GM18499 (cell line): ENCODE data around the gene RSKR.
"Not testable (repeated sequence)": the region's sequence is repeated elsewhere in the genome, so short reads cannot be mapped to it uniquely, and the experiment has no call there.

ENCODE experiments used
- ATAC-seq: cut with Tn5 transposase; IDR thresholded peaks from one replicate; pipeline ENCODE4 v1.9.1; 2021; ENCODE audit warnings: moderate number of reproducible peaks; ENCODE audit not compliant: insufficient read depth, unreplicated experiment

RSKR gene

DNA sequence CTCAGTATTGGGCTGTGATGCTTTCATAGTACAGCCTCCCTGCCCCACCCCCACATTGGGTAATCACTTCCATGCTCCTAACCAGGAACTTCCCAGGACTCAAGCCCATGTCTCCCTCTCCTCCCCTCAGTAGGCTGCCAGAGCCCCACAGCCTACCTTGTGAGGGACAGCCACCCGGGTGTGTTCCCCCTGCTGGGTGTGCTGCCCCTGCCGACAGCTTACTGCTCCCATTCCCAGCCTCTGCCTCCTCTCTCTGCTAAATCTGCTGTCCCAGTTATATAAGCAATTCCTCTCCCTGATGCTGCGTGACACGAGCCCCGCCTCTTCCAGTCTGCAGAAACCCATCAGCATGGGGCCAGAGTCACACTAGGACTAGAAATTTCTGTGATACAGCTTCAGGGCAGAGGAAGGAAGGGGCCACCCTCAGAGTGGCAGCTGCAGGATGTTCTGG is at the start of gene RSKR:
RSKR (minus strand) TSS at position 255 of the 451 bp plus-strand sequence; CDS start at position 231, 24 bp downstream.
- ATAC-seq = no peak

- no peak for ATAC-seq
Observed at GRCh38 chr17:28663723-28664122, 49.7 kb upstream of the RSKR start.

GRCh38 chr17:28662527-28662829 is 48.5 kb upstream of the RSKR start:
- no peak for ATAC-seq

GRCh38 chr17:28661635-28662526 is 47.9 kb upstream of the RSKR start, which contains the start of the genes SDF2 and SUPT6H:
Gene SDF2 (minus strand): TSS chr17:28661906. CDS start chr17:28661876, 30 bp downstream.
Gene SUPT6H (plus strand): TSS chr17:28662205. CDS start chr17:28673402, 11,197 bp downstream.
- ATAC-seq = peak; percentile 54

- not testable (repeated sequence) for ATAC-seq
Observed at GRCh38 chr17:28659497-28659881, 45.5 kb upstream of the RSKR start.

DNA sequence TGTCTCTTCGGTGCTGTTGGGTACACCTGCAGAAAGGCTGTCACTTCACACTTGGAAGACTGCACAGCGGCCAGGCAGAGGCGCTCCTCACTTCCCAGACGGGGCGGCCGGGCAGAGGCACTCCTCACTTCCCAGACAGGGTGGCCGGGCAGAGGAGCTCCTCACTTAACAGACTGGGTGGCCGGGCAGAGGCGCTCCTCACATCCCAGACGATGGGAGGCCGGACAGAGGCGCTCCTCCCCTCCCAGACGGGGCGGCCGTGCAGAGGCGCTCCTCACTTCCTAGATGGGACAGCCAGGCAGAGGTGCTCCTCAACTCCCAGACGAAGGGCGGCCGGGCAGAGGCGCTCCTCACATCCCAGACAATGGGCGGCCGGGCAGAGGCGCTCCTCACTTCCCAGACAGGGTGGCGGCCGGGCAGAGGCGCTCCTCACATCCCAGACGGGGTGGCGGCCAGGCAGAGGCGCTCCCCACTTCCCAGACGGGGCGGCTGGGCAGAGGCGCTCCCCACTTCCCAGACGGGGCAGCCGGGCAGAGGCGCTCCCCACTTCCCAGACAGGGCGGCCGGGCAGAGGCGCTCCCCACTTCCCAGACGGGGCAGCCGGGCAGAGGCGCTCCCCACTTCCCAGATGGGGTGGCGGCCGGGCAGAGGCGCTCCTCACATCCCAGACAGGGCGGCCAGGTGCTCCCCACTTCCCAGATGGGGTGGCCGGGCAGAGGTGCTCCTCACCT is 44.9 kb upstream of the RSKR start:
- ATAC-seq = not testable (repeated sequence)

GRCh38 chr17:28658342-28658741 is 44.4 kb upstream of the RSKR start:
- not testable (repeated sequence) for ATAC-seq

DNA sequence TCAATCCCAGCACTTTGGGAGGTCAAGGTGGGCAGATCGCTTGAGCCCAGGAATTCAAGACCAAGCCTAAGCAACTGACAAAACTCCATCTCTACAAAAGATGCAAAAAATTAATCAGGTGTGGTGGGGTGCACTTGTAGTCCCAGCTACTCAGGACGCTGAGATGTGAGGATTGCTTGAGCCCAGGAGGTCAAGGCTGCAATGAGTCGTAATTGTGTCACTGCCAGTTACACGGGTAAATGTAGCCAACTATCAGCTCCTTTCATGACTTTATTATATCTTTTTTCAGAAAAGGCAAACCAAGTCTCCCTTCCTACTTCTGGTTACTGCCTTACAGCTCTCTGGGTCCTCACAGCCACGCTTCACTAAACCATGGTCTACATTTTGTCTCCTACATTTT is 43.8 kb upstream of the RSKR start:
- no peak for ATAC-seq

DNA sequence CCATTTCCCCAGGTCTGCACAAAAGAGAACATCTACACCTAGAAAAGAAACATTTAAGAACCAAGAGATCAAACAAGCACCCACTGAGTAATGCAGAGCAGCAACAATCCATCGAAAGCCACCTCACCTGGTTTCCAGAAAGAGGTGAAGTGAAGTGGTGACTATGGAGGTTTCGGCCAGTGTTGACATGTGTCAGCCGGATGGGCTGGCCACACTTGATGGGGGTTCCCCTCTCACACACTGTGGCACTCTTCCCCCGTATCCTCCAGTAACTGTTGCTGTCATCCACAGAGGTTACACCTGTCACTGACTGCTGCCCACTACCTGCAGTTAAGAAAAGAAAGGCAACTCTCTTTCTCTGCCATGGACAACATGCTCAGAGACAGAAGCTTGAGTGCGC is 41.2 kb upstream of the RSKR start:
- no peak for ATAC-seq

DNA sequence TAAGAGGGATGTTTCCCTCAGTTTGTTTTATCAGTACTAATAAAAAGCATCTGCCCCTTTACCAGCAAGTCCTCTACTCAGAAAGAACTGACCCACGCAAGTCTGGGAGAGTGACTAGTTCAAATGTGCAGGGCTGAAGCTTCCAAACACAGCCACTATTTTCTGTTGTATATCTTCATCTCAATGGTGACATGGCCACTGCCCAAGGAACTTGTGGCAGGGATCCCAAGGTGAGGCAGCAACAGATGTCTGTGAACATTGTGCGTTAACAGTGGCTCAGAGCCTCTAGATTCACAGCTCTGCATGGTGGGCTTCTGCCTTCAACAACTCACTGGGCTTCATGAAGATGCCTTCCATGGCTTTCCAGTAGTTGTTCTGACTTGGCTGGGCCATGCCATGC is 34.7 kb upstream of the RSKR start:
- ATAC-seq = no peak

GRCh38 chr17:28646039-28646754 is 32.2 kb upstream of the RSKR start:
- no peak for ATAC-seq

- no peak for ATAC-seq
Observed at GRCh38 chr17:28645576-28645939, 31.6 kb upstream of the RSKR start.

DNA sequence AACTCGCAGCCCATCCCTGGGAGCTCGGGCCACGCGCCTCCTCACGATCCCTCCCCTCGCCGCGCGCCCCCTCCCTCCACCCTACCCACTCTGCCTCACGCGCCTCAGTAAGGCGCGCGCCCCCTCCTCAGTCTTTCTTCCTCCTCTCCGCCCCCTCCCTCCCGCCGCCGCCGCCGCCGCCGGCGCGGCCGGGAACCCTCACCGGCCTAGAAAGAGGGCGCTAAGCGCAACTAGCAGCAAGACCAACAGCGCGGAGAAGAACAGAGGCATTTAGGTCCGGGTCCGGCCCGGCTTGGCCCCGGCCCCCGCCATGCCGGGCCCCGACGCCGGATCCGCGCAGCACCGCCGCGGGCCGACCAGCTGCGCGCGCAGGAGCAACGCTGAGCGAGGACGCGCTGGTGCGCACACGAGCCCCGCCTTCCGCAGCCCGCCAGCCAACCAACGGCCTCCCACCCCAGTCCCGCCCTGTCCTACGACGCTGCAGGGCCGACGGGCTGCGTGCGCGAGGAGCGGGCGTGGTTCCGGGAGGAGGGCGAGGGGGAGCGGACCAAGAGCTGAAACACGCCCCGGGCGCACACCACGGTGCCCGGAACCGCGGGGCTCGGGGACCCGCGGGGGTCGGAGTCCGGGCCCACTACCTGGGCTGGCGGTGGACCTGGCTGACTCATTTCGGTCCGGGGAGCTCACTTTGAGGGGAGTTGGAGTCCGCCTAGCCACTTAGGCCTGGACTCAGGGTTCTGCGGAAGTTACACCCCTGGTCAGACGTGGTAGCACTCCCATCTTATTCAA is 31.0 kb upstream of the RSKR start, which contains the start of gene BLTP2:
BLTP2 (minus strand) TSS at position 372 of the 789 bp plus-strand sequence; CDS start at position 270, 102 bp downstream.
- no peak for ATAC-seq

DNA sequence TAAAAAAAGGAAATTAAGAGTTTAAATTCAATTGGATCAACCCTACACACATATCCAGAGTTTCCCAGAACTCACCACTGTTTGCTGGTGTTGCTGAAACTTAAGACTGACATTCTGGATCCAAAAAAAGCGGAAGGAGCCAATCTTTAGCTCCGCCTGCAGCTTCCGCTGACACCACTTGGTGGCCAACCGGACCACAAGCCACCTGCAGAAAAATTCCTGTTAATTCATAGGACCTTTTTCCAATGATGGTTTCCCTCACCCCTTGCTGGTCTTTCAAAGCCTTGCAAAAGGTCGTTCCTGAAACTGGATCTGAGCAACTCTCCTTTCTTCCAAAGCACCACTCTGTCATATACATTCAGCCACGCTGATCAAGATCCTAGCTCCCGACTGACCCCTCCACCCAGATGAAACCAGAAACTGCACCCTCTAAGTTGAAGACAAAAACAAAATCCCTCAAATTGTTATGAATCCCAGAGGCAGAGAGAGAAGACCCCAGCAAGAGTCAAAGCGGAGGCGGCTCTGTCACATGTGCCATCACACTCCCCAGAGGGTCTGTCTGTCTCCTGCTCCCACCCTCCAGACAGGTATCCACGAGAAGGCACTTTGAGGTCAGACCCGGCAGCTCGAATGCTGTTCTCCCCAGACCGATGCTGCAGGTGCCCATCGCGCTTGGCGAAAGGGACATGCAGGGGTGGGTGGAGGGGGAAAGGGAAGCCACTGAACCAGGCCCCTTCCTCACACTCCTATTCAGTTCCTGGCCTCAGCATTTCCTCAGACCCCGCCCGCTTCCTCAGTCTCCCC is 30.2 kb upstream of the RSKR start:
- ATAC-seq = no peak

DNA sequence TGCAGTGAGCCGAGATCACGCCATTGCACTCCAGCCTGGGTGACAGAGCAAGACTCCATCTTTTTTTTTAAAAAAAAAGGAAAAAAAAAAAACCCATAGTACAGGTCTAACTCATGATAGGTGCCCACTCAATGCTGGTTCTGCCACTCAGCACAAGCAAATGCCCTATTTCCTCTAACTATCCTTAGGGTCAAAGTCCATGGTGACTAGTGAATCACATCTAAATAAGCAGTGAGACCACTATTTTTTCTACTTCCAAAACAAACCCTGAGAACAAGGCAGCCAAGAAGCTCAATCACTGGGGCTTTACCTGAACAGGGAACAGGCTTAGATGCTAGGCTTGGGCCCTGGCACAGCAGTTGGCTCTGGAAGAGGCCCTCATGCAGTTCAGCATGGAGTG is 27.6 kb upstream of the RSKR start:
- no peak for ATAC-seq

DNA sequence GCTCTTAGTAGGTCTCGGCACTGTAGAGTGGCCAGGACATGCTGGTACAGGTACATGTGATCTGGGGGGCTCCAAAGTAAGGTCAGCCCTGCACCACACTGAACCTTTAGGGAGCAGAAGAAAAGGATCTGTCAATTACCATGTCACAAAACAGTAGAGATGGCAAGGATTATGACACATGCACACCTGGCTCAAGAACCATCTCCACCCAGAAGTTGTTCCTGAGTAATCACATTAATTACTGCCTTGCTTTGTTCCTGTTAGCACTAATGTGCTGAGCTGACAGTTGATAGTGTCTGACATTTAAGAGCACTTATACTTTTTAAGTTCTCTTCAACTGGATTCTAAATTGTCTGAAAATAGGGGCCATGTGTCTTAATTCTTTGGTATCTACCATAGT is 21.5 kb upstream of the RSKR start:
- no peak for ATAC-seq

- no peak for ATAC-seq
Observed at GRCh38 chr17:28634206-28634865, 20.4 kb upstream of the RSKR start.

- ATAC-seq = no peak
Observed at GRCh38 chr17:28626818-28627217, 12.8 kb upstream of the RSKR start.

DNA sequence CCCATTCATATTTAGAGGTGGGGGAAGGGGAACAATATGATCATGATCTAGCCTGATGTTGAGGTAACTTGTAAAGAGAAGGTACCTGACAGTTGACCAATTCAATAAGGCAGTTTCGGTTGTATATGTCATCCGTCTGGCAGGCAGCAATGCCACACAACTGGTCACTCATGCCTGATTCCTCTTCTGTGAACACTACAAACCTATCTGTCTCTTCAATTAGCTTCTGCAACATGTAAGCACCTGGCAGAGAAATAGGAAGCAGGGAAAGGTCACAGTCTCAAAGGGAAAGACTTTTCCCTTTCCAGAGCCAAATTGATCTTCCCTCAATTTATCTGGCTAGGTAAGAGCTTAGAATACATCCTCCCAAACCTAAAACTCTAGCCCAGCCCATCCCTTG is 10.2 kb upstream of the RSKR start:
- ATAC-seq = no peak
